ENCODE results near the gene ARPP19.
"Not testable (repeated sequence)": the region's sequence is repeated elsewhere in the genome, so short reads cannot be mapped to it uniquely, and the experiment has no call there.

ARPP19 gene

GRCh38 chr15:52558196-52558595 is 10.6 kb downstream of the ARPP19 start:
- TF ChIP-seq, protein P1, sequence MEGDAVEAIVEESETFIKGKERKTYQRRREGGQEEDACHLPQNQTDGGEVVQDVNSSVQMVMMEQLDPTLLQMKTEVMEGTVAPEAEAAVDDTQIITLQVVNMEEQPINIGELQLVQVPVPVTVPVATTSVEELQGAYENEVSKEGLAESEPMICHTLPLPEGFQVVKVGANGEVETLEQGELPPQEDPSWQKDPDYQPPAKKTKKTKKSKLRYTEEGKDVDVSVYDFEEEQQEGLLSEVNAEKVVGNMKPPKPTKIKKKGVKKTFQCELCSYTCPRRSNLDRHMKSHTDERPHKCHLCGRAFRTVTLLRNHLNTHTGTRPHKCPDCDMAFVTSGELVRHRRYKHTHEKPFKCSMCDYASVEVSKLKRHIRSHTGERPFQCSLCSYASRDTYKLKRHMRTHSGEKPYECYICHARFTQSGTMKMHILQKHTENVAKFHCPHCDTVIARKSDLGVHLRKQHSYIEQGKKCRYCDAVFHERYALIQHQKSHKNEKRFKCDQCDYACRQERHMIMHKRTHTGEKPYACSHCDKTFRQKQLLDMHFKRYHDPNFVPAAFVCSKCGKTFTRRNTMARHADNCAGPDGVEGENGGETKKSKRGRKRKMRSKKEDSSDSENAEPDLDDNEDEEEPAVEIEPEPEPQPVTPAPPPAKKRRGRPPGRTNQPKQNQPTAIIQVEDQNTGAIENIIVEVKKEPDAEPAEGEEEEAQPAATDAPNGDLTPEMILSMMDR (IDR thresholded peaks at IDR 0.05; ENCODE audit: low read depth, low read length) = no peak
- no peak overlapping the region for H3K4me3 ChIP-seq (ENCODE audit: low read depth, low read length)

GRCh38 chr15:52557274-52557641 is 11.6 kb downstream of the ARPP19 start:
- no peak overlapping the region for H3K4me3 ChIP-seq (ENCODE audit: low read depth, low read length)
- TF ChIP-seq, protein P1 (IDR thresholded peaks at IDR 0.05; ENCODE audit: low read depth, low read length) = no peak

GRCh38 chr15:52556524-52557273 is 12.1 kb downstream of the ARPP19 start:
- TF ChIP-seq, protein P1 (IDR thresholded peaks at IDR 0.05; ENCODE audit: low read depth, low read length) = no peak
- no peak overlapping the region for H3K4me3 ChIP-seq (ENCODE audit: low read depth, low read length)

DNA sequence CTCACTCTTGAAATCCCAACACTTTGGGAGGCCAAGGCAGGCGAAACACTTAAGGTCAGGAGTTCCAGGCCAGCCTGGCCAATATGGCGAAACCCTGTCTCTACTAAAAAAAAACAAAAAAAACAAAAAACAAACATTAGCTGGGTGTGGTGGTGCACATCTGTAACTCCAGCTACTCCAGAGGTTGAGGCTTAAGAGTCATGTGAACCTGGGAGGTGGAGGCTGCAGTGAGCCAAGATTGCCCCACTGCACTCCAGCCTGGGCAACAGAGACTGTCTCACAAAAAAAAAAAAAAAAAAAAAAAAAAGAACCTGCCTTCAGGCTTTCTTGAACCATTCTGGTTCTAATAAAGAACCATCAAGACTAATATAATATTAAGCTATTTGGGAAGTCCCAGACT is 16.5 kb downstream of the ARPP19 start:
- TF ChIP-seq, protein P1 (IDR thresholded peaks at IDR 0.05; ENCODE audit: low read depth, low read length) = no peak

DNA sequence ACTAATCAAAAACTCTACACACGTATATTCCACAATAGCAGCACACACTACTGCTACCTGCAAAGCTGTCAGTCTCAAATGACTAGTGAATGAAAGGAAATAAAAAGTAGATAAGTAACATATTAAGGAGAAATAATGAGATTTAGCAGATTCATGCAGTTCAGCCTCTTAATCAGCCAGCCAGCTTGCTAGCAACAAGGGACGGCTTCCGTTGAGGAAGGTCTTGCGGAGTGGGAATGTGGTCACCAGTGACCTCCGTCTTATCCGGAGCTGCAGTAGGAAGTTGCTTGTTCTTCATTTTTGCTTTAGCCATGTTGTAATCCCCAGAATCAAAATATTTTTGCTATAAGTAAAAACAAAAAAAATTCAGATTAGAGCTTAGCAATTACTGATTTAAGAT is 17.1 kb downstream of the ARPP19 start:
- TF ChIP-seq, protein P1 (IDR thresholded peaks at IDR 0.05; ENCODE audit: low read depth, low read length) = no peak
- no peak overlapping the region for H3K4me3 ChIP-seq (ENCODE audit: low read depth, low read length)

More for the DNA sequence above, 16.5 kb downstream of the ARPP19 start:
- no peak overlapping the region for H3K4me3 ChIP-seq (ENCODE audit: low read depth, low read length)

GRCh38 chr15:52551186-52551585 is 17.6 kb downstream of the ARPP19 start:
- H3K4me3 ChIP-seq (ENCODE audit: low read depth, low read length) = not testable (repeated sequence)

DNA sequence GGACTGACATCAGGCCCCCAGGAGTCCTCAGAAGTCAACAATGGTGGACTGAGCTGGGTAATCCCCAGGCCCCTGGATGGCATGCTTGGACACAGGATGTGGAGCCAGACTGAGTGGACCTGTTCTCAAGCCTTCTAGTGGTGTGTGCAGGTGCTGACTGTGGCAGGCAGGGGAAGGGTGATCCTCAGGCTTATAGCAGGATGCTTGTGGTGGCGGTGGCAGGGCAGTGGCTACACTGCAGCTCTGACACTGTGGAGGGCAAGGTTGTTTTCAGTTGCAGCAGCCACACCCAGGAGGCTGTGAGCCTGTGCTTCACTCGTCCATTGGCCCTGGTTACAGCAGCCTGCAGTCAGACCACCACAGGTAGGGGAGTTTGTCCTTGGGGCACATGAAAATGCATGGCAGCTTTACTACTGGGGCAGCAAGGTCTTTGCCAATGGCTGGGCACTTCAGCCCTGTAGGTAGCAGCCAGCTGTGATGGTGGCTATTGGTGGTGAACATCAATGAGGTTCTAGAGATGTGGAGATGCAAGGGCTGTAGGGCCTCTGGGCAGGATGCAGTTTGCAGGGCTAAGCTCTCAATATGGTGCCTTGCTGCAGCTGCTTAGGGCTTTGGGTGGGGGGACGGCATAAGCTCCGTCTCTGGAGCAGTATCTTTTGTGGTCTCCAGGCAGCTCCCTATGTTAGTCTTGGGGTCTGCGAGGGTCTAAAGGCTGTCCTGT is 22.6 kb downstream of the ARPP19 start:
- TF ChIP-seq, protein P1 (IDR thresholded peaks at IDR 0.05; ENCODE audit: low read depth, low read length) = no peak
- no peak overlapping the region for H3K4me3 ChIP-seq (ENCODE audit: low read depth, low read length)
